HG03378 (cell line): ENCODE measurements around the gene RPL10.
"Not testable (repeated sequence)": the region's sequence is repeated elsewhere in the genome, so short reads cannot be mapped to it uniquely, and the experiment has no call there.

Experiments
- ATAC-seq: cut with Tn5 transposase; IDR thresholded peaks from one replicate; pipeline ENCODE4 v1.9.1; 2021; ENCODE audit warnings: mild to moderate bottlenecking, moderate library complexity; ENCODE audit not compliant: unreplicated experiment

Gene RPL10

GRCh38 chrX:154375156-154375504 is 23.0 kb upstream of the RPL10 start:
- no peak for ATAC-seq

DNA sequence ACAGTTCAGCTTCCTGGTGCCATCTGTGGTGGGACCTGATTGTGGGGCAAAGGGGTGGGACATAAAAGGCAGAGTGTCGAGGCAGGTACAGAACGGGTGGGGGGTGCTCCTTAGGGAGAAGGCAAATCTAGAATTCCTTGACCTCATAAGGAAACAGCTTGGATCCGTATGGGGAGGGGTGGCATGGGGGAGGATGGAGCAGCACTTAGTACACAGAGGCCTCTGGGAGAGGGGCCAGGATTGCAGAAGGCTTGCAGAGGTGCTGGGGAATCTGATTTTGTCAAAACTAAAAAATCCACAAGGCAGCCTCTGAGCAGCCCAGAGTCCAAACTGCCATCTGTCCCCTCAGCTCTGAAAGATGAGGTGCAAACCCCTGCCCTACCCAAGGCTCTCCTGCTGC is 21.4 kb upstream of the RPL10 start:
- no peak for ATAC-seq

- ATAC-seq: no peak
Measured at GRCh38 chrX:154378059-154378798, 19.9 kb upstream of the RPL10 start.

DNA sequence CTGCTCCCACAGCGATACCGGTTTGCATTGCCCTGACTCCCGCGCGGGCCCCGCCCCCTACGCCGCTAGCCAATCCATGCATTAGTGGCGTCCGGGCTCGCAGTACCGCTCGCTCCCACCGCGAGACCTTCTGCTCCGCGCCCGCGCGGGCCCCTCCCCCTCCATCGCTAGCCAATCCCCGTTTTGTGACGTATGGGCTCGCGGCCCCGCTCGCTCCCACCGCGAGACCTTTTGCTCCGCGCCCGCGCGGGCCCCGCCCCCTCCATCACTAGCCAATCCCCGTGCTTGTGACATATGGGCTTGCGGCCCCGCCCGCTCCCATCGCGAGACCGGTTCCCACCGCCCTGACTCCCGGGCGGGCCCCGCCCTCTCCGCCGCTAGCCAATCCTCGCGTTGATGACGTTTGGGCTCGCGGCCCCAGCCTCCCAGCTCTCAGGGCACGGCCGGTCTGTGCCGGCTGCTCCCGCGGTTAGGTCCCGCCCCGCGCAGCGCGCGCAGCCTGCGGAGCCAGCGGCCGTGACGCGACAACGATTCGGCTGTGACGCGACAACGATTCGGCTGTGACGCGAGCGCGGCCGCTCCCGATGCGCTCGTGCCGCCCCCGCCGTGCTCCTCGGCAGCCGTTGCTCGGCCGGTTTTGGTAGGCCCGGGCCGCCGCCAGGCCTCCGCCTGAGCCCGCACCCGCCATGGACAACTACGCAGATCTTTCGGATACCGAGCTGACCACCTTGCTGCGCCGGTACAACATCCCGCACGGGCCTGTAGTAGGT is 19.2 kb upstream of the RPL10 start, which contains the start of gene EMD:
Gene EMD (plus strand): TSS at position 497 of the 770 bp plus-strand sequence. CDS start 190 bp downstream, at position 687.
- peak; percentile 79 for ATAC-seq

DNA sequence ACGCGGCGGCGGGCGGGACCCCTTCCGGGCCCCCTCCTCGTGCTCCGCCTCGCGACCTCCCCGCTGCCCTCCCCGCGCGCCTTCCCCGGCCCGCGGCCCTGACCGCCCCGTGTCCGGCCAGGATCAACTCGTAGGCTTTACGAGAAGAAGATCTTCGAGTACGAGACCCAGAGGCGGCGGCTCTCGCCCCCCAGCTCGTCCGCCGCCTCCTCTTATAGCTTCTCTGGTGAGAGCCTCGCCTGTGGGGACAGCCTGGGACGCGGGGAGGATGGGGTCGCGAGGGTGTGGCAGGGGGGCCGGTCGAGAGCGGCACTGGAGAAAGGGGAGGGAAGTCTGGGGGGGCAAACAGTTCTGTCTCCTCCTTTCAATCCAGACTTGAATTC is 18.6 kb upstream of the RPL10 start:
- ATAC-seq: no peak

DNA sequence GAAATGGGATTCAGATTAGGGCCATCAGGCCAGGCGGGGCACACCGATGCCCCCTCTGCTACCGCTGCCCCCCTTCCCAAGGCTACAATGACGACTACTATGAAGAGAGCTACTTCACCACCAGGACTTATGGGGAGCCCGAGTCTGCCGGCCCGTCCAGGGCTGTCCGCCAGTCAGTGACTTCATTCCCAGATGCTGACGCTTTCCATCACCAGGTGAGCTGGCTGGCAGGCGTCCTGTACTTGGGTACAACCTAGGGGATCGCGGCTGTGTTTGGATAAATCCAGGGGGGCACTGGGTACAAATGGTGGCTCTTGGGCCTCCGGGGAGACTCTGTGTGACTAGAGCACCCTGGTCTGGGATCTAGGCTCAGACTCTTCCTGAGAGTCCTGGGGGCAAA is 18.0 kb upstream of the RPL10 start:
- no peak for ATAC-seq

GRCh38 chrX:154380787-154381186 is 17.4 kb upstream of the RPL10 start:
- no peak for ATAC-seq

DNA sequence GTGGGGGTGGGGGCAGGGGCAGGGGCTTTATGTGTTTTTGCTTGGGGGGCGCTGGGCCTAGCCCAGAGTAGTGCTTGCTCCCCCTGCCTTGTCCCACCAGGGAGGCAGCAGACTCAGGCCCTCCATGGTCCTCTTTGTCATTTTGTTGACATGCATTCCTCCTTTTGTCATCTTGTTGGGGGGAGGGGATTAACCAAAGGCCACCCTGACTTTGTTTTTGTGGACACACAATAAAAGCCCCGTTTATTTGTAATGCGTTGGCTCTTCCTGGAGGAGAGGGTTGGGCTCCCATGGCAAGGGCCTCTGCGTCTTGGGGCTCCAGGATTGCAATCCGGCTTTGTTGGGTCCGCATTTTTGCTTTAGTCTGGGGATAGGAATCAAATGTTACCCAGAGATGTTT is 16.9 kb upstream of the RPL10 start:
- ATAC-seq: no peak

GRCh38 chrX:154382483-154383069 is 15.6 kb upstream of the RPL10 start:
- no peak for ATAC-seq

DNA sequence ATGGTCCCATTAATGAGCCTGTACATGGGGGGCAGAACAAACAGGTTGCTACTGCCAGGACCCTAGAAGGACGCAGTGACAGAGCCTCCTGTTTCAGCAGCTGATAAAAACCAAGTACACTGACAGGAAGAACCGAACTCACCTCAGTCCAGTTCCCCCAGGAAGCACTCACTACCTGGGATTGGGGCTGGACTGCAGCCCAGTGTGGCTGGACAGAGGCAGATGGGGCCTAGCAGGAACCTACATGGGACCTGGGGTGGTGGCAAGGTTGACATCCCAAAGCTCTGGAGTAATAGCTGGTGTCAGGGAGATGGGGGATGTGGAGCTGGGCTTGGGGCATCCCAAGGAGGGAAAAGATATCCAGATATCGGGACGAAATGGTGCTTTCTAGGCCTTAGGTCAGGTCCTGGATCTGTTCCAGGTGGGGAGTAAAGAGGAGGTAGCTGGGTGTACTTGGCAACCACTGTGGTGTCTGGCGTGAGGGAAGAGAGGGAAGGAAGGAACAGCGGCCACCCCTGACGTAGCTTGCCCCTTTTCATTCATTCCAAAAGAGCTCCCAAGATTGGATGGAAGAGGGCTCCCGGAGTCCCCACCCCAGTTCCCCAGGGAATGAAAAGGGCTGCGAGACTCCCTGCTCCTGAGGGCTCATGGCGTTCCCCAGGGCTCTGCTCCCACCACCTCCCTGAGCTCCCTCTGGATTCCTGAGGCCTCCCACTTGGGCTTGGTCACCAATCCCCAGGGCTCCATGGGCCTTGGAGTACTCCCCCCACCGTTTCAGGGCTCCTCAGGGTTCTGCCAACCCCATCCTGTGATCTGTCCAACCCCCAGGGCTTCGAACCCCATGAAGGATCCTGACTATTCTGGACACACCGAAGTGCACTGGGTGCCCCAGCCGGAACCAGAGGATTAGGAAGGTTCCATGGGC is 14.6 kb upstream of the RPL10 start:
- ATAC-seq: no peak

DNA sequence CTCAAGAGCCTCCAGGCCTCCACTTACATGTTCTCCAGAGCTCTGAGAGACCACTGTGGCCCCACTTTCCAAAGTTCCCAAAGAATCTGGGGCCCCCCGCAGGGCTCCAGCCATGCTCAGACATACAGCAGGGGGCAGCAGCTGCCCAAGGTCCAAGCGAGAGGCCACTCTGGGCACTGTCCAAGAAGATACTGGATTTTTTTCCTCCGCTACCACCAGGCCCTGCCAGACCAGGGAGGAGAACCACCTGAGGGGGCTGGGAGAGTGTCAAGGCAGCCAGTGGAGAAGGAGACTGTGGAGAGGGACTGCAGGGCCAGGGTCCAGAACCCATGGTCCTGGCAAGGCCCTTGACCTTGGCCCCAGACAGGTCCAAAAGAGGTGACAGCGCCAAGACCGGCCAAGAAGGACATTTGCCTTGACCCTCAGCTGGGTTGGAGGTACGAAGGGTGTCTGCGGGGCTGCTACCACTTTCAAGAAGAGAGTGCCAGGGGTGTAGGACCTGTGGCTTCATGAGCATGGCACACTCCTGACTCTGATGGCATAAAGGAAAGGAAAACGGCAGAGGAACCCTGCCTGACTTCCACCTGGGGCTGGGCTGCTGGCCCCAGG is 13.8 kb upstream of the RPL10 start:
- ATAC-seq: no peak

DNA sequence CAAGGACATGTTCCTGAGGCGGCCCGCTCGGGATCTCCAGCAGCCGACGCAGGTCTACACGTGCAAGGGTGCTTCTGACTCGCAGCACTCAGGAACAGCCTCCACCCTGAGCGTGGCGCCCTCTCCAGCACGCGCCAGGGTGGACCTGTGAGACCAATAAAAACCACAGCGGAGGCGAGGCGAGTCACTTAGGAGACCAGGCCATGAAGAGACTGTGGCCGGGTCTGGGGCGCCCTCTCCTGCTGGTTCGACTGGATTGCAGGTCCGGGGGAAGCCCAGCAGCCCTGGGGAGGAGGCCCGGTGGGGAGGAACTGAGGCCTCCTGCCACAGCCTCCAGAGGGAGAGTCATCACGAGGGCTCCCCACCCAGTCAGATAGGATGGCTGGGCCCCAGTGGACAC is 10.1 kb upstream of the RPL10 start:
- ATAC-seq: peak; percentile 31

DNA sequence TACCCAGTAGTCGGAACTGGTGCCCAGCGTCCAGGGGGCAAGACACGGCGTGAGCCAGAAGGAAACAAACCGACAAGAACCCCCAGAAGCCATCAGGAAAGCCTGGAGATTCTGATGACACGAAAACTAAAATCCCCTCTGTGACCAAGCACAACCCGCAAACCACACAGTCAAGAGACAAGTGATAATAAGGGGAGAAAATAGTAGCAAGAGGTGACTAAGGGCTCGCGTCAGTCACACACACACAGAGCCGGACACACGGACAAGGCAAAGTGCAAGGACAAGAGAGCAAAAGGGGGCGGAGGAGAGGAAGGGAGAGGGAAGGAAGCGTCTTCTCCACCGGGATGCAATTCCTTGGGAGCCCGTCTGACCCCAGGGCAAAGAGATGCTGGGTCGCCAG is 9.5 kb upstream of the RPL10 start:
- ATAC-seq: not testable (repeated sequence)

DNA sequence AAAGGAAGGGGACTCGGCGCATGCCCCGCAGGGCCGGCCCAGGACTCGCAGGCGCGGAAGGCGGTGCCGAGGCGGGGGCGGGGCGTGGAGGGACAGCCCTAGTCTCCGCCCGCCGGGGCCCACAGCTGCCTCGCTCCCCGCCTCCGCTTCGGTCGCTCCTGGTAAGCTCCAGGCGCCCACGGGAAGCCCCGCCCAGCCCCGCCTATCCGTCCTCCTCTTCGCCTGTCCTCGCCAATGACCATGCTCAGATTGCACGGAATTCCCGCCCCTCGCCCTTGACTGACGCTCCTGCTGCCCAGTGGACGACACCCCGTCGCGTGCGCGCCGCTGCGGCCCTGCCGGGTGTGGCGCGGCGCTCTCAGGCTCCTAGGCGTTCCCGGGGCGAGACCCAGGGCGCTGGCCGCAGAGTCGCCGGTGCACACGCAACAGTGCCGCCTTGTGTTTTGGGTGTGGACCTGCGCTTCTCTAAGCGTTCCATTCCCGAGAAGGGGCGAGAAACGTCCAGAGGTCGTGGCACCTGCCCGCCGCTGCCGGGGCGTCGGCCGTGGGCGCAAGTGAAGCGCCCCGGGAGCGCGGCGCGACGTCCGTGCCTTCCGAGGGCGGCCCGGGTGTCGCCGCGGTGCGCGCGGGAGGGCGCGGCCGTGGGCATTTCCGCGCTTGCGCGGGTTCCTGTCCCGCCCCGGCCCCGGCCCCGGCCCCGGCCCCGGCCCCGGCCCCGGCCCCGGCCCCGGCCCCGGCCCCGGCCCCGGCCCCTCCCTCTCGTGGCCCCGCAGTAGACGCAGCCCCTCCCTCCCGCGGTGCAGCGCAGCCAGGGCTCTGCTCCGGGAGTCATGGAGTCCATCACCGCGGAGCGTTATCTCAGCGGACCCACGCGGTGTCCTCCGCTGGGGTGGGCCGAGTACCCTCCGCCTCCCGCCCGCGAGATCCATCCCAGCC is 8.1 kb upstream of the RPL10 start:
- ATAC-seq: peak; percentile 50

DNA sequence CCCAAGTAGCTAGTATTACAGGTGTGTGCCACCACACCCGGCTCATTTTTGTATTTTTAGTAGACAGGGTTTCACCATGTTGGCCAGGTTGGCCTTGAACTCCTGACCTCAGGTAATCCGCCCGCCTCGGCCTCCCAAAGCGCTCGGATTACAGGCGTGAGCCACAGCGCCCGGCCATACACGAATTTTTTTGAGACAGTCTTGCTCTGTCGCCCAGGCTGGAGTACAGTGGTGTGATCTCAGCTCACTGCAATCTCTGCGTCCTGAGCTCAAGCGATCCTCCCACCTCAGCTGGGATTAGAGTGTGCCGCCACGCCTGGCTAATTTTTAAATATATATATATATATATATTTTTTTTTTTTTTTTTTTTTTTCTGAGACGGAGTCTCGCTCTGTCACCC is 1.8 kb upstream of the RPL10 start:
- ATAC-seq: not testable (repeated sequence)

- ATAC-seq: peak; percentile 26
Measured at GRCh38 chrX:154396973-154397887, 947 bp upstream of the RPL10 start.

- ATAC-seq: peak; percentile 8
Measured at GRCh38 chrX:154398668-154399526, 720 bp downstream of the RPL10 start.
